ENCODE results near the gene SMAD2. TPM values are rescaled to one million over a fixed set of nuclear protein-coding genes. Genes with fewer than 3 reads are reported as not detected.
A peak's percentile ranks its signal among the peaks of the same experiment; 100 is the strongest.

SMAD2 gene
- total and polyA plus RNA-seq, 9 of the 15 experiments (the other 6 are each of a cell fraction or from before 2014, with no cell fraction given): 9.2 to 49.6 (median 33.7) TPM

DNA sequence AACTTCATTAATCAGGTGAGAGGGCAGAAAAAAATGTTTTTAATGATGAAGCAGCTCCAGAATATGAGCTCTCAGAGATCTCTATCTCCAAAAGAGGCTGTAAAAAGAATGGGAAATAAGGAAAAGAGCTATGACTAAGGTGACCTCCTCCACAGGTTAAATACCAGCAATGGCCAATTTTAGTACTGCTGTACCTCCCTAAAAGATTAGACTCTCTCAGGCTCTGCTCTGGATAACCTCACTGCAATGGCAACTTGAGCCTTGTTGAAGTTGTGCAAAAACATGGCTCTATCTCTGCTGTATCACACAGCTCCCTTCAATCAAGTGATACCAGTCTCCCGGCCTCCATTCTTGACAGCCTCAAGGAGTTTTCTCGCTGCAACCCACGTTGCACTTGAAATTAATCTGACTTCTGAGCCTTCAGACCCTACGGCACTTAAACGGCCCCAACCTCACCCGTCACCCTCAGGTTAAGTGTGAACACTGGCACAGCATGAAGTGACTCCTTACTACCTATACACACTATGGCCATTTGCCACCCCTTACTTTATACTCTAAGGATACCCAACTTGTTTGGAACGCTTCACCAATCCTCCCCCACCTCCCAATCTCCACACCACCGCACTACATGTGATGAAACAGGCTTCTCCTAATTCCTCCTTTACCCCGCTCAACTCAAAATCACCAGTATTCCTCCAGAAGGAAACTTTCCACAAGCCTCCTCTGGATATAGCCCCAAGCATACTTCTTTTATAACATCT lies 36.3 kb downstream of the SMAD2 start (continued):
- TF ChIP-seq DDX20 (tag; IDR thresholded peaks at IDR 0.05; ENCODE audit: low read depth): no peak
- TF ChIP-seq BRD4 (IDR thresholded peaks at IDR 0.05): no peak
- TF ChIP-seq HMG20B (CRISPR knock-in tag; IDR thresholded peaks at IDR 0.05): no peak
- TF ChIP-seq, protein P1, sequence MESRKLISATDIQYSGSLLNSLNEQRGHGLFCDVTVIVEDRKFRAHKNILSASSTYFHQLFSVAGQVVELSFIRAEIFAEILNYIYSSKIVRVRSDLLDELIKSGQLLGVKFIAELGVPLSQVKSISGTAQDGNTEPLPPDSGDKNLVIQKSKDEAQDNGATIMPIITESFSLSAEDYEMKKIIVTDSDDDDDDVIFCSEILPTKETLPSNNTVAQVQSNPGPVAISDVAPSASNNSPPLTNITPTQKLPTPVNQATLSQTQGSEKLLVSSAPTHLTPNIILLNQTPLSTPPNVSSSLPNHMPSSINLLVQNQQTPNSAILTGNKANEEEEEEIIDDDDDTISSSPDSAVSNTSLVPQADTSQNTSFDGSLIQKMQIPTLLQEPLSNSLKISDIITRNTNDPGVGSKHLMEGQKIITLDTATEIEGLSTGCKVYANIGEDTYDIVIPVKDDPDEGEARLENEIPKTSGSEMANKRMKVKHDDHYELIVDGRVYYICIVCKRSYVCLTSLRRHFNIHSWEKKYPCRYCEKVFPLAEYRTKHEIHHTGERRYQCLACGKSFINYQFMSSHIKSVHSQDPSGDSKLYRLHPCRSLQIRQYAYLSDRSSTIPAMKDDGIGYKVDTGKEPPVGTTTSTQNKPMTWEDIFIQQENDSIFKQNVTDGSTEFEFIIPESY (CRISPR knock-in tag; IDR thresholded peaks at IDR 0.05): no peak
- TF ChIP-seq ZC3H8 (IDR thresholded peaks at IDR 0.05): no peak
- no peak for TF ChIP-seq CBX1 (IDR thresholded peaks at IDR 0.05; ENCODE audit: low read depth)
- TF ChIP-seq, protein P2, sequence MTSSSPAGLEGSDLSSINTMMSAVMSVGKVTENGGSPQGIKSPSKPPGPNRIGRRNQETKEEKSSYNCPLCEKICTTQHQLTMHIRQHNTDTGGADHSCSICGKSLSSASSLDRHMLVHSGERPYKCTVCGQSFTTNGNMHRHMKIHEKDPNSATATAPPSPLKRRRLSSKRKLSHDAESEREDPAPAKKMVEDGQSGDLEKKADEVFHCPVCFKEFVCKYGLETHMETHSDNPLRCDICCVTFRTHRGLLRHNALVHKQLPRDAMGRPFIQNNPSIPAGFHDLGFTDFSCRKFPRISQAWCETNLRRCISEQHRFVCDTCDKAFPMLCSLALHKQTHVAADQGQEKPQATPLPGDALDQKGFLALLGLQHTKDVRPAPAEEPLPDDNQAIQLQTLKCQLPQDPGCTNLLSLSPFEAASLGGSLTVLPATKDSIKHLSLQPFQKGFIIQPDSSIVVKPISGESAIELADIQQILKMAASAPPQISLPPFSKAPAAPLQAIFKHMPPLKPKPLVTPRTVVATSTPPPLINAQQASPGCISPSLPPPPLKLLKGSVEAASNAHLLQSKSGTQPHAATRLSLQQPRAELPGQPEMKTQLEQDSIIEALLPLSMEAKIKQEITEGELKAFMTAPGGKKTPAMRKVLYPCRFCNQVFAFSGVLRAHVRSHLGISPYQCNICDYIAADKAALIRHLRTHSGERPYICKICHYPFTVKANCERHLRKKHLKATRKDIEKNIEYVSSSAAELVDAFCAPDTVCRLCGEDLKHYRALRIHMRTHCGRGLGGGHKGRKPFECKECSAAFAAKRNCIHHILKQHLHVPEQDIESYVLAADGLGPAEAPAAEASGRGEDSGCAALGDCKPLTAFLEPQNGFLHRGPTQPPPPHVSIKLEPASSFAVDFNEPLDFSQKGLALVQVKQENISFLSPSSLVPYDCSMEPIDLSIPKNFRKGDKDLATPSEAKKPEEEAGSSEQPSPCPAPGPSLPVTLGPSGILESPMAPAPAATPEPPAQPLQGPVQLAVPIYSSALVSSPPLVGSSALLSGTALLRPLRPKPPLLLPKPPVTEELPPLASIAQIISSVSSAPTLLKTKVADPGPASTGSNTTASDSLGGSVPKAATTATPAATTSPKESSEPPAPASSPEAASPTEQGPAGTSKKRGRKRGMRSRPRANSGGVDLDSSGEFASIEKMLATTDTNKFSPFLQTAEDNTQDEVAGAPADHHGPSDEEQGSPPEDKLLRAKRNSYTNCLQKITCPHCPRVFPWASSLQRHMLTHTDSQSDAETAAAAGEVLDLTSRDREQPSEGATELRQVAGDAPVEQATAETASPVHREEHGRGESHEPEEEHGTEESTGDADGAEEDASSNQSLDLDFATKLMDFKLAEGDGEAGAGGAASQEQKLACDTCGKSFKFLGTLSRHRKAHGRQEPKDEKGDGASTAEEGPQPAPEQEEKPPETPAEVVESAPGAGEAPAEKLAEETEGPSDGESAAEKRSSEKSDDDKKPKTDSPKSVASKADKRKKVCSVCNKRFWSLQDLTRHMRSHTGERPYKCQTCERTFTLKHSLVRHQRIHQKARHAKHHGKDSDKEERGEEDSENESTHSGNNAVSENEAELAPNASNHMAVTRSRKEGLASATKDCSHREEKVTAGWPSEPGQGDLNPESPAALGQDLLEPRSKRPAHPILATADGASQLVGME (CRISPR knock-in tag; IDR thresholded peaks at IDR 0.05): no peak
- TF ChIP-seq CBFA2T3 (IDR thresholded peaks at IDR 0.05): peak; percentile 77
- TF ChIP-seq NCOA2 (IDR thresholded peaks at IDR 0.05; ENCODE audit: partially characterized antibody in 2 of 2): no peak
- TF ChIP-seq CBFA2T2 (conservative IDR thresholded peaks at IDR 0.05): peak; percentile 50
- no peak for TF ChIP-seq ZNF143 (CRISPR knock-in tag; IDR thresholded peaks at IDR 0.05)
- 0 out of 2 replicates have a peak, but pooled peaks have one; percentile 20 for TF ChIP-seq SMARCA4 (IDR thresholded peaks at IDR 0.05)
- TF ChIP-seq, protein P3, sequence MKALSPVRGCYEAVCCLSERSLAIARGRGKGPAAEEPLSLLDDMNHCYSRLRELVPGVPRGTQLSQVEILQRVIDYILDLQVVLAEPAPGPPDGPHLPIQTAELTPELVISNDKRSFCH (CRISPR knock-in tag; IDR thresholded peaks at IDR 0.05): no peak
- TF ChIP-seq, protein P3 (tag; IDR thresholded peaks at IDR 0.05): no peak
- TF ChIP-seq GABPA (tag; conservative IDR thresholded peaks at IDR 0.05; ENCODE audit: low read depth): no peak
- TF ChIP-seq POU5F1 (IDR thresholded peaks at IDR 0.05; ENCODE audit: borderline replicate concordance, low read depth, low read length, partially characterized antibody): no peak
